Smooth muscle cell (in vitro differentiated cells): Measurements from ENCODE around the gene NIPA2. TPM values are rescaled to one million over a fixed set of nuclear protein-coding genes. Genes with fewer than 3 reads are reported as not detected.

Source experiments
- DNase-seq: peaks from one replicate; lab custom pipeline; 2025; ENCODE audit not compliant: unreplicated experiment; lab: John Stamatoyannopoulos, UW
- H2AFZ ChIP-seq: fragments of 200-600 bp; sonication (generic); 2 replicates; pipeline ENCODE4 v1.6.0; 2016; ENCODE audit warnings: antibody characterized with exemption, low read depth, mild to moderate bottlenecking
- H3F3A ChIP-seq: fragments of 200-600 bp; sonication (generic); 2 replicates; pipeline ENCODE4 v1.6.0; 2017; ENCODE audit warnings: antibody characterized with exemption, low read depth
- H3K27ac ChIP-seq: fragments of 200-600 bp; sonication (generic); 2 replicates; pipeline ENCODE4 v1.5.1; 2016; ENCODE audit warnings: low read depth, mild to moderate bottlenecking
- H3K27me3 ChIP-seq: fragments of 200-600 bp; sonication (generic); 2 replicates; pipeline ENCODE4 v1.6.1; 2016; ENCODE audit warnings: low read depth, mild to moderate bottlenecking
- H3K36me3 ChIP-seq: fragments of 200-600 bp; sonication (generic); 2 replicates; pipeline ENCODE4 v1.5.1; 2016; ENCODE audit warnings: low read depth
- H3K4me1 ChIP-seq: fragments of 200-600 bp; sonication (generic); 2 replicates; pipeline ENCODE4 v1.5.1; 2016; ENCODE audit warnings: low read depth
- H3K4me2 ChIP-seq: fragments of 200-600 bp; sonication (generic); 2 replicates; pipeline ENCODE4 v1.6.0; 2016; ENCODE audit warnings: mild to moderate bottlenecking
- H3K4me3 ChIP-seq: fragments of 200-600 bp; sonication (generic); 2 replicates; pipeline ENCODE4 v1.5.1; 2016; ENCODE audit warnings: mild to moderate bottlenecking
- H3K79me2 ChIP-seq: fragments of 200-600 bp; sonication (generic); 2 replicates; pipeline ENCODE4 v1.6.0; 2016; ENCODE audit warnings: low read depth, mild to moderate bottlenecking
- H3K9ac ChIP-seq: fragments of 200-600 bp; sonication (generic); 2 replicates; pipeline ENCODE4 v1.6.0; 2016; ENCODE audit warnings: low read depth
- H3K9me3 ChIP-seq: fragments of 200-600 bp; sonication (generic); replicated peaks from 2 replicates; pipeline ENCODE4 v1.5.1; 2016; ENCODE audit warnings: low read depth
- H4K20me1 ChIP-seq: fragments of 200-600 bp; sonication (generic); 2 replicates; pipeline ENCODE4 v1.6.0; 2016; ENCODE audit warnings: low read depth
- WGBS: methylation state at CpG from one replicate; pipeline ENCODE4 v1.1.7; 2016; ENCODE audit warnings: low lambda C conversion rate; 5-methylcytosine and 5-hydroxymethylcytosine counted together
- polyA plus RNA-seq: library from polyadenylated mRNA; unstranded; fragments of >200 nt; fragmentation: Nextera tagmentation; extraction: Ambion mirVana; gene quantifications from 2 replicates; pipeline ENCODE4 v1.2.1, GENCODE V29; 2016
- total RNA-seq: library from RNA; depleted of rRNA; stranded (reverse); fragments of >200 nt; gene quantifications from 2 replicates; pipeline ENCODE4 v1.2.3, GENCODE V29; 2014
- TF ChIP-seq, protein P1 (sequence below): fragments of 200-600 bp; sonication (generic); IDR thresholded peaks from 2 replicates; pipeline ENCODE4 v1.5.1; 2017; ENCODE audit warnings: borderline replicate concordance, mild to moderate bottlenecking, antibody characterized with exemption; ENCODE audit not compliant: insufficient read depth, poor library complexity, severe bottlenecking

NIPA2 gene
- total and polyA plus RNA-seq, 2 experiments from 2014 or later = 44.7 to 70.5 TPM

DNA sequence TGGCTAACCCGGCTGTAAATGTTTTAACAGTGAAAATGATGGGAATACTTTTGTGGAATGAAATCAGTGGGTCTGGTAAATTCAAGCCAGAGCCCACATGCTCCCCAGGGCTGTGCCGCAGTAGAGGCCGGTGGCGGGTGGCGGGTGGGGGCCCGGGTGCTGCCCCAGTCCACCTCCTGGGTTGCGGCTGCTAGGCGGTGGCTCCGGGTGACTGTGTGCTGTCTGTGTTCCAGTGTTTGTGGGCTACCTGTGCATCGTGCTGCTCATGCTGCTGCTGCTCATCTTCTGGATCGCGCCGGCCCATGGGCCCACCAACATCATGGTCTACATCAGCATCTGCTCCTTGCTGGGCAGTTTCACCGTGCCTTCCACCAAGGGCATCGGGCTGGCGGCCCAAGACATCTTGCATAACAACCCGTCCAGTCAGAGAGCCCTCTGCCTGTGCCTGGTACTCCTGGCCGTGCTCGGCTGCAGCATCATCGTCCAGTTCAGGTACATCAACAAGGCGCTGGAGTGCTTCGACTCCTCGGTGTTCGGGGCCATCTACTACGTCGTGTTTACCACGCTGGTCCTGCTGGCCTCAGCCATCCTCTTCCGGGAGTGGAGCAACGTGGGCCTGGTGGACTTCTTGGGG is 14.9 kb upstream of the NIPA2 start:
- Histone ChIP-seq H2AFZ (no peak overlapping the region), H3F3A (no peaks in the 10 kb centered on the region), H3K4me3 (no peak overlapping the region), H3K9me3 (no peaks in the 10 kb centered on the region), H3K9ac (no peak overlapping the region), H3K4me2 (no peak overlapping the region), H4K20me1 (no peaks in the 10 kb centered on the region), H3K4me1 (no peaks in the 10 kb centered on the region), H3K27me3 (no peaks in the 10 kb centered on the region), H3K36me3 (no peaks in the 10 kb centered on the region), H3K27ac (no peak overlapping the region), H3K79me2 (no peaks in the 10 kb centered on the region)
- 95% methylated on average over 29 of the region's 29 CpGs for WGBS
- TF ChIP-seq, protein P1, sequence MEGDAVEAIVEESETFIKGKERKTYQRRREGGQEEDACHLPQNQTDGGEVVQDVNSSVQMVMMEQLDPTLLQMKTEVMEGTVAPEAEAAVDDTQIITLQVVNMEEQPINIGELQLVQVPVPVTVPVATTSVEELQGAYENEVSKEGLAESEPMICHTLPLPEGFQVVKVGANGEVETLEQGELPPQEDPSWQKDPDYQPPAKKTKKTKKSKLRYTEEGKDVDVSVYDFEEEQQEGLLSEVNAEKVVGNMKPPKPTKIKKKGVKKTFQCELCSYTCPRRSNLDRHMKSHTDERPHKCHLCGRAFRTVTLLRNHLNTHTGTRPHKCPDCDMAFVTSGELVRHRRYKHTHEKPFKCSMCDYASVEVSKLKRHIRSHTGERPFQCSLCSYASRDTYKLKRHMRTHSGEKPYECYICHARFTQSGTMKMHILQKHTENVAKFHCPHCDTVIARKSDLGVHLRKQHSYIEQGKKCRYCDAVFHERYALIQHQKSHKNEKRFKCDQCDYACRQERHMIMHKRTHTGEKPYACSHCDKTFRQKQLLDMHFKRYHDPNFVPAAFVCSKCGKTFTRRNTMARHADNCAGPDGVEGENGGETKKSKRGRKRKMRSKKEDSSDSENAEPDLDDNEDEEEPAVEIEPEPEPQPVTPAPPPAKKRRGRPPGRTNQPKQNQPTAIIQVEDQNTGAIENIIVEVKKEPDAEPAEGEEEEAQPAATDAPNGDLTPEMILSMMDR = no peak
- no peak for DNase-seq

DNA sequence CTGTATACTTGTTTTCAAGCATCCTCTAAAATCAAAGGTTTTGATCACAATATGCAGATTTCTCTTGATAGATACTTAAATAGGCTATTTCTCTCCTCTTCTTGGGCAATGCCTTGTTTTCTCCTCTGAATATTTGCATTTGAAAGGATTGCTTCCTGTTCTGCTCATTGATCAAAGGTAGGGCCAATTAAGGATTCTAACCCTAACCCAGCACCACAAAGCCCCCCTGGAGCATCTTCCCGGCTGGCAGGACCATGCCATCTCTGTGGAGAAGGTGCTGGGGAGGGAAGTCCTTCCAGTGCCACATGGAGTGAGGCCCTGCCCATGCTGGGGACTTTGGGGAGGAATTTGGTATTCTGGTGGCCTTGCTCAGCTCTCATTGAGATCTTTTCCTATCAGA is 11.3 kb upstream of the NIPA2 start:
- no peak overlapping the region for H3K4me3 ChIP-seq
- no peaks in the 10 kb centered on the region for H3F3A ChIP-seq
- no peaks in the 10 kb centered on the region for H4K20me1 ChIP-seq
- no peak overlapping the region for H3K4me2 ChIP-seq
- no peaks in the 10 kb centered on the region for H3K36me3 ChIP-seq
- no peaks in the 10 kb centered on the region for H3K9me3 ChIP-seq
- H3K79me2 ChIP-seq = no peaks in the 10 kb centered on the region
- 54% methylated on average over 1 of the region's 1 CpG for WGBS
- TF ChIP-seq, protein P1 = no peak
- no peak overlapping the region for H3K27ac ChIP-seq
- H3K9ac ChIP-seq = no peak overlapping the region
- no peaks in the 10 kb centered on the region for H3K4me1 ChIP-seq
- H3K27me3 ChIP-seq = no peaks in the 10 kb centered on the region
- no peak overlapping the region for H2AFZ ChIP-seq
- DNase-seq = no peak

DNA sequence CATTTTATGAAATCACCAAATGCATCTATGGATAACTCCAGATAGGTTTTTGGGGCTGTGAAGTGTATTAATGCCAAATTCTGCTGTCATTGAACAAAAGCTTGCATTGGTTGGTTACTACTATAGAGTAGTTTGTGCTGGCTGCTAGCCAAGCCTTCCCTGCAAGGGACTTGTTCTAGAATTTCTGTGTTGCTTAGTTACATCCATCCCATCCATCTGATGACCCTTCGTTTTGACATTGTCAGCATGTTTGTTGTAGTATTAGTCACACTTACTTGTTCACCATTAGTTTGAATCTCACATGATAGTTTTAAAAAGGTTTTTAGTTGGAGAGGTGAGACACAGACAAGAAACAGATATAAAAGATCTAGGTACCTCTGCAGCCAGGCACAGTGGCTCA is 7.0 kb upstream of the NIPA2 start:
- Histone ChIP-seq H3K27me3 (no peaks in the 10 kb centered on the region), H3K4me1 (no peaks in the 10 kb centered on the region), H4K20me1 (no peaks in the 10 kb centered on the region), H3K27ac (no peak overlapping the region), H3K36me3 (no peaks in the 10 kb centered on the region), H2AFZ (no peak overlapping the region), H3K9me3 (no peaks in the 10 kb centered on the region), H3F3A (no peaks in the 10 kb centered on the region), H3K4me3 (no peak overlapping the region), H3K9ac (no peak overlapping the region), H3K79me2 (no peaks in the 10 kb centered on the region), H3K4me2 (no peak overlapping the region)
- no peak for DNase-seq
- 79% methylated on average over 1 of the region's 1 CpG for WGBS
- TF ChIP-seq, protein P1 = no peak
